ENCODE measurements around the gene ANO2.
"Not testable (repeated sequence)": the region's sequence is repeated elsewhere in the genome, so short reads cannot be mapped to it uniquely, and the experiment has no call there.

ANO2 gene

DNA sequence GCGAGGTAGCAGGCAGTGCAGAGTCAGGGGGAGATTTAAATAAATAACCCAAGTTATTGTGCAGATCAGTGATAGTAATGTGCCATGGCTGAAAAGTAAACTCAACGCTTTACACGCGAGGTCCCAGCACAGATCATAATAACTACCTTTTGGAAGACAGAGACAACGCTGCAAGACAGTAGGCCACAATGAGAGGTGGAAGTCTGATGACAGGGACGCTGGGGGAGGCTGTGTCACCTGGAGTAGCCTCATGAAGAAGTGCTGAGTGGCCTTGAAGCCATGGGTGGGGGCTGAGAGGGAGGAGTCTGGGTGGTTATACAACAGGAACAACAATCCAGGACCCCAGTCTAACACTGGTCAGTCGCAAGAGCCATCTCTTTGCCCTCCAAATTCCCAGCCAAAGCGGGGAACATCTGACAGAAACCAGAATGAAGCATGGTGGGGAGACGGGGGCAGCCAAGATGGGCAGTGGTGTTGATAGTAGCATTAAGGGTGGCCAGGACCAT lies 28.2 kb downstream of the ANO2 start:
- no peak for DNase-seq

DNA sequence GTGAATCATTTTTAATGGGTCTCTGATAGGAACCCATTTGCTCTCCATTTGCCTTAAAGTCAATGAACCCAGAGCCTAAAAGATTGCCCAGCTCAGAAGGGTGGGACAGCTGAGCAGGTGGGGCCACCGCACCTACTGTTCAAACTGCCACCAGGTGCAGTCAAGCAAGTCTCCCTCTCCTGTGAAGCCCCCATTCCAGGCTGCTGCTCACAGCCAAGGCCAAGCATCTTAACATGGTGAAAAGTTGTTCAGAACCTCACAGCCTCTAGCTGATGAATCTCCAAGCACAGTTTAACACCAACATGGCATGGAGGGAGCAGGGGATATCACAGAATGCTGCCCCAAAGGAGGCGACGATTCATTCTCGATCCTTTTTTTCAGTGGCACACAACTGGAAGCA lies 29.5 kb downstream of the ANO2 start:
- no peak for DNase-seq

DNA sequence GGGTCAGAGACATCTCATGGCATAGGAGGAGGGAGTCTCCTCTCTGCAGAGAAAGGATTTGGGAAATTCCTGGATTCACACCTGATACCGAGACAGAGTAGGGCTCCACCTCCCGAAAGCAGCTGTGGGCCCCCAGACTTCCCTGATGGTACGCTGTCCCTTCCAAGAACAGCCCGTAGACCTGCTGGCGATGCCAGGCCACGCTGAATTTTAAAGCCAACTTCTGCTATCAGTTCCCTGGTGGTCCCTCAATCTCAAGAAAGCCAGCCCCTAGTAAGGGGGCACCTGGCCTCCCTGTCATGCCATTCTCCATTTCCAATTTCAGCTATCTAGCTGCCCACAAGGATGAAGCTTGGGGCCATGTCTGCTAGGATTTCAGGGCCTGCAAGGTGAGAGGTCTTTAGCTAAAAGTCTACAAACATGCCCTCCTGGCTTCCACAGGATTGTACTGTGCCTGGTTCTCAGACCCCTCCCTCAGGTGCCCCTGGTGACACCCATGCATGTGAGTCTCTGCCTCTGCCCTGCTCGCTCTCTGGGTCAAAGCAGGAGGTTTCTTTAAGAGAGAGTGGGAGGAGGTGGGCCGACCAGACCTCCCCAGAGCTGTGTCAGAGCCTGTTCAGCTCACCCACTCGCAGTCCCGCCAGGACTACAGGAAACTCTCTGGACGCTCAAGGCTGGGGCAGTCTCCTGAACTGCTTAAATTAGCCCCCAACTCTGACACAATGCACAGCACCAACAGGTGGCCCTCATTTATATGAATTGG lies 30.5 kb downstream of the ANO2 start:
- no peak for DNase-seq

GRCh38 chr12:5913387-5913786 lies 31.7 kb downstream of the ANO2 start:
- DNase-seq: peak in 1 of 14 donors; percentile 21

- no peak for DNase-seq
Measured at GRCh38 chr12:5912437-5913334, 32.4 kb downstream of the ANO2 start.

DNA sequence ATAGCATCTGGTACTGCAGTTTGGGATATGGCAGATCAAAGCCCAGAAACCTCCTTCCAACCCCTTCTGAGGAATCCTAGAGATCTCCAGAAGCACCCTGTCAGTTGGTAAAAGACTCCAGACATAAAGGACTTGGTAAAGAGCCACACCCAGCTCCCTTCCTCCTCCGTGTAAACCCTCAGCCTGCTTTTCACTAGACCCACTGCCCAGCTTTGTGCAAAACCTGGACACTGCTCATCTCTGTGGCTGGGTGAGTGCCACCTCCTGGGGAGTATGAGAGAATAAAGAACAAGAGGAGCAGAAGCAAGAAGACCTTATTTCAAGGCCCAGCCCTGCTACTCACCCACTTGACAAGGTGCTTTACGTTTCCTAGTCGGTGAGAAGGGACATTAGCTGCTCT lies 33.0 kb downstream of the ANO2 start:
- DNase-seq: no peak

DNA sequence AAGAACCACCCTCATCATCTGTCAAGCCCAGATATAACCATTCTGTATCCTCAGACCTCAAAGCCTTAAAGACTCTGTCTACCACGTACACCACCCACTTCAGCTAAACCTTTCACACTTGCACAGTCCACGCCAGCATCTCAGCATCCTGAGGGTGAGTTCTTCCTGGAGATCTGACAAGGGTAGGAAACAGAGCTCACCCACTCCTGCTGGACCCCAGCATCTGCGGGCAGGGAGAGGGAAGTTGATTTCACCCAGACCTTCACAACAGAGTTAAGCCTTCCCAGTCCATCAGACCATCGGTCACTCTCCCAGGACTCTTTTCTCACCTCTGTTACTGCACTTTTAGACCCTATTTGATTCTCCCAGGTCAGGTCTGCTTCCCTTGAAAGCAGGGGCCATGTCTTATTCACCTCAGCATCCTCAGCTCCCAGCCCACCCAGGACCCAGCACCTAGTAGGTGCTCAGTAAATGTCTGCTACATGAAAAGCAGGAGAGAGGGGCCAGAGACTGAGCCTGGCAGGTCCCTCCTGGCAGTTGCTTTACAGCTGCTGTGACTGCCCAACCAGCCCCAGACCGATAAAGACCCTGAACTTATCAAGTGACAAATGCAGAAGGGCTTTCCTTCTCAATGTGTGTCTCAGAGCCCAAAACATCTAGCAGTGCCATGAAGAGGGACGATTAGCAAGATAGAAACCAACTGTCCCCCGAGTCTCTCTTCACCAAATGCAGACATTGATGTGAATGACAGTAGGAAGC lies 34.1 kb downstream of the ANO2 start:
- no peak for DNase-seq

- no peak for DNase-seq
Measured at GRCh38 chr12:5909560-5909959, 35.5 kb downstream of the ANO2 start.

GRCh38 chr12:5908251-5908650 lies 36.8 kb downstream of the ANO2 start:
- DNase-seq: no peak

DNA sequence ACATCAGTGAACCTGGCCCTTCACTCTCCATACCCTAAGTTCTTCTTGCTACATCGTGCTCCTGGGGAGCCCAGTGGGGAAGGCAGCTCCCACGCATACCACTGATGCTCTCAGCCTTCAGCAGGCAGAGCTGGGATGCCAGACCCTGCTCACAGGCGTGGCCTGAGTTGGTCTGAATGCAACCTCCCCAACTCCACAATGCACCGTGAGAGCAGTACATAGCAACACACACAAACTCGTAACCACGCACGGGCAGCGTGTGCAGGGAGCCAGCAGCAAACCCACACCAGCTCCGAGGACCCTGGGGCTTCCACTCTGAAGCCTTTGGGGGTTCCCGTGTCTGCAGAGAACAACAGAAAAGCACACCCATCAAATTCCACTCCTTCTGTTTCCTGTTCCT lies 37.3 kb downstream of the ANO2 start:
- DNase-seq: no peak

- no peak for DNase-seq
Measured at GRCh38 chr12:5905757-5906156, 39.3 kb downstream of the ANO2 start.

DNA sequence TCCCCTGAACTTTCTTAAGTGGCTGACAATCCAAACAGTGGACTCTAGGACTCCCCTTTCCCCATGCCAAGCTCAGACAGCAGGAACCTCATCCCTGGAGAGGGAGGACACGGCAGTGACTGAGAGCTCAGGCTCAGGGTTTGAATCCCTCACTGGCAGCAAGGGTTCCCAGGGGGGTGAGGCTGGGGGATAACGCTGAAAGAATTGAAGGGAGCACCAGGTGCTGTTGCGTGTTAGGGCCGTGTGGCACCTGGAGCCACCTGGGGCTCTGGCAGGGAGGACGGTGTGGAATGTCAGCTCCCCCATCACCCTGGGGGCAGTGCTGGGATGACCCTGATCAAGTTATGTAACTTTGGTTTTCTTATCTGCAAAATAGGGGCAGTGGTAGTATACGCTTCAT lies 40.1 kb downstream of the ANO2 start:
- DNase-seq: no peak

GRCh38 chr12:5904441-5904840 lies 40.6 kb downstream of the ANO2 start:
- no peak for DNase-seq

DNA sequence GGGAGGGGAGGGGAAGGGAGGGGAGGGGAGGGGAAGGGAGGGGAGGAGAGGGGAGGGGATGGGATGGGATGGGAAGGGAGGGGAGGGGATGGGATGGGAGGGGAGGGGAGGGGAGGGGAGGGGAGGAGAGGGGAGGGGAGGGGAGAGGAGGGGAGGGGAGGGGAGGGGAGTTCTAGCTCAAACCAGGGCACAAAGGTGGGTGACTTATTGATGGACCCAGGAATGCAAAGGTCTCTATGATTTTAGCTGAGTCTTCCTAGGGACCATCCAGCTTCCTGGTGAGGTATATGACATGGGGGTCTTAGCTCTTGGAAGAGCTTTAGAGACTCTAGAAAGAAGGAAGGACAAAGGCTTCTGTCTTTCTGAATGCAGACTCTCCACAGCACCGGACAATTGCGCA lies 42.3 kb downstream of the ANO2 start:
- no peak for DNase-seq

GRCh38 chr12:5901416-5901815 lies 43.6 kb downstream of the ANO2 start:
- DNase-seq: no peak

DNA sequence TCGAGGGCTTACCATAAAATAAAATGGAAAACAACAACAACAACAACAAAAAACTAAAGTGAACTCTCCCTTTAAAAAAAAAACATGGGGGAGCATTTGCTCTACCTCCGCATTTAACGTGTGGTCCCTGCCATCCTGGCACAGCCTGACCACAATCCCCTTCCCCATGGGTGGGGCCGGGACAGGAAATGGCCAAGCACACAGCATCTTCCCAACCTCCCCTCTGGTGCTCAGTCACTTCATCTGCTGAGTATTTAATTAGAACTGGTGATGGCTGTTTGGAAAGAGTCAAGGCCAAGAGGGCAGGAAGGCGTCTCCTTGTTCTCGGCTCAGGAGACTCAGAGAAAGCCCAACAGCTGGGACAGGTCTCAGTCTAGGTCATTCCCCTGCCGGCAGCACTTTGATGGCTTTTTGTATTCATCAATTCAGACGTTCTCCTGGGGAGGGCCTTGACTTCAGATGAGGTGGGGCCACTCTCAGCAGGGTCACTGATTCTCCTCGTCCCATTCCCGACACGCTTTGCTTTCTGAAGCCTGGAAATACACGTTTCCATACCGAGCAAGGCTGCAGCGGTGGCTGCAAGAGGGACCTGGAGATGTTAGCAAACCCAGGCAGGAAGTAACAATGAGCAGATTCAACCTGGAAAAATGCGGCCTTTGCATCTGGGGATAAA lies 44.4 kb downstream of the ANO2 start:
- no peak for DNase-seq

DNA sequence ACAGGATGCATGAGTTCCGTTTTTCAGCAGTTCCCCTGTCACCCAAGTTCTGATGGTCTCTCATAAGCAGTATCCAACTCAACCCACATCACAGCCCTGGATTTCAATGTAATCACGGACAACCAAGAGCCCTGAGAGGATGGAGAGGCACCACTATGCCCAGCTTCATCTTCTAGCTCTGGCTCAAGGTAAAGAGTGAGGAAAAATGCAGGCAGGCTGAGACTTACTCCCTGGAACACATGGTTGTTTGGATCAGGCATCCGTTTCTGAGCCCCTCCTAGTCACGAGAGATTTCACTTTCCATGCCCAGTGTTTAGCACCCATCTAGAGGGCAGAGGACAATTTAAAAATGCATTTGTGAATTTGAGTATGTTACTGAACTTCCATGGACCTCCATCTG lies 45.0 kb downstream of the ANO2 start:
- DNase-seq: no peak

- no peak for DNase-seq
Measured at GRCh38 chr12:5899675-5900074, 45.4 kb downstream of the ANO2 start.

GRCh38 chr12:5898874-5899273 lies 46.2 kb downstream of the ANO2 start:
- DNase-seq: no peak

DNA sequence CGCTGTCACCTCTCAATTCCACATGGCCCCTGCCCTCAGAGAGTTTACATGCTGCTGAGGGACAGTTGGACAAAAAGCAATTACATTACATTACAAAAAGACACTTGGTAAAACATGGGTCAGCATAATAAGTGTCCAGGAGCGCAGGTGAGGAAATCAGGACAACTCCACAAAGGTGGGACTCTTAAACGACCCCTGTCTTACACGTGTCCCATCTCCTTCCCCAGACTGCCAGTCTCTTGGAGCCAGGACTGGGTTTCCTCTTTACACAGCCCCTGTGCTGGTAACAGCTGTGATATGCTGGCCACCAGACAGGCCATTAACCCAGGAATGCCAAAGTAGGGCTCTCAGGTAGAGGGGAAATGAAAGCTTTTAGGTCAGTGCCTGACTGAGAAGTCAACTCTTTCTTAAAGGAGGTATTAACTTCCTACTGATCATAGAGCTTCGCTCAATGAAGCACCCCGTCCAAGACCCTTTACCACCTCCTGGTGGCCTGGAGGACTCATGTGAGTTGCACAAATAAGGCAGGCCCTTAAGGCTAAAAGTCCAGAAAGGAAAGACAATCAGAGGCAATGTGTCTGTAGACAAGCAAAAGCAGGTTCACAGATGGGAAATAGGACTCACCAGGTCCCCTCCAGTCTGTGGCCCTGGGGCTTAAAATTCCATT lies 55.5 kb downstream of the ANO2 start:
- no peak for DNase-seq

DNA sequence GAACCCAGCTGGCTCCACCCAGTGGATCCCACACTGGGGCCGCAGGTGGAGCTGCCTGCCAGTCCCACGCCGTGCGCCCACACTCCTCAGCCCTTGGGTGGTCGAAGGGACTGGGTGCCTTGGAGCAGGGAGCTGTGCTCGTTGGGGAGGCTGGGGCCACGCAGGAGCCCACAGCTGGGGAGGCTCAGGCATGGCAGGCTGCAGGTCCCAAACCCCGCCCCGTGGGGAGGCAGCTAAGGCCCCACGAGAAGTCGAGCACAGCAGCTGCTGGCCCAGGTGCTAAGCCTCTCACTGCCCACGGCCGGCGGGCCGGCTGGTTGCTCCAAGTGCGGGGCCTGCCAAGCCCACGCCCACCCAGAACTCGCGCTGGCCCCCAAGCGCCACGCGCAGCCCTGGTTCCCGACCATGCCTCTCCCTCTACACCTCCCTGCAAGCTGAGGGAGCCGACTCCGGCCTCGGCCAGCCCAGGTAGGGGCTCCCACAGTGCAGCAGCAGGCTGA lies 56.2 kb downstream of the ANO2 start:
- DNase-seq: no peak

- DNase-seq: not testable (repeated sequence)
Measured at GRCh38 chr12:5887819-5888218, 57.2 kb downstream of the ANO2 start.

Data from C1 segment of cervical spinal cord (tissue), 14 donors.